Stimulated activated CD4-positive, alpha-beta T cell treated with anti-CD3 and anti-CD28 coated beads, Interleukin-1b, Interleukin-23, amount 100 ng/mL, for 4 hours (primary cell): ENCODE measurements around the gene PSMA2.
"Not testable (repeated sequence)": the region's sequence is repeated elsewhere in the genome, so short reads cannot be mapped to it uniquely, and the experiment has no call there.

Source experiments
- DNase-seq, 2 donors: peaks; one replicate each; pipeline ENCODE4 v3.0.0-alpha.2; 2020; ENCODE audit warnings: low read depth in 2 of 2

The PSMA2 gene

DNA sequence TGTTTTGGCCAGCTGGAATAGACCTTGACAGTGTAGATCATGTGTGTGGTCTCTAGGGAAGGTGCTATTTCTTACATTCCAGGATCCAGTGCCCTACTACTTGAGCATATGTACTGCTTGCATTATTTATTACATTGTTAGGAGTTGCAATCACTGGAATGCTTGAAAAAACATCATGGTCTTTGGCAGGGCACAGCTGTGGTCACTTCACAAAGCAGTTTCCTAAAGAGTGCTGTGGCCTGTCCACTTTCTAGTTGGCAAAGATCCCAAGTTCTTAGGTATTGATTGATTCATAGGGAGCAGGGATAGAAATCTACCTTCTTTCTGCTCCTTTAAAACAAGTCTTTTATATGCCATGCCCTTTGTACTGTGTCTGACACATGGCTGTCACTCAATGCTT is 24.7 kb downstream of the PSMA2 start:
- DNase-seq = no peak

GRCh38 chr7:42906181-42906580 is 25.8 kb downstream of the PSMA2 start:
- no peak for DNase-seq

GRCh38 chr7:42902331-42902730 is 29.6 kb downstream of the PSMA2 start:
- no peak for DNase-seq

DNA sequence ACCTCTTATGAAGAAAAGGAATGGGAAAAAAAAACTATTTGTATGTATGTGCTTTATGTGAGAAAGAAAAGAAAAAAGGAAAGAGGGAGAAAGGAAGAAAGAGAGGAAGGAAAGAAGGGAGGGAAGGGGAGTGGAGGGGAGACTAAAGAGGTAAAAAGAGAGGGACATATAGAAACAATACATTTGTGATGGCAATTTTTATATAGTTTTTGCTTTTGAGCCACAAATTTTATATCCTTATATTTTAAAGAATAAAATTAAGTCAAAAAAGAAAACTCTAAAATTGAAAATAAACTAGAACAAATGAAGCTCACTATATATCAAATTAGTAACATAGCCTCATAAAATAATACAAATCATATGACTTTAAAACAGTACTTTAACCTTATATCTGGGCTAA is 31.1 kb downstream of the PSMA2 start:
- no peak for DNase-seq

GRCh38 chr7:42893346-42894240 is 38.4 kb downstream of the PSMA2 start:
- no peak for DNase-seq

DNA sequence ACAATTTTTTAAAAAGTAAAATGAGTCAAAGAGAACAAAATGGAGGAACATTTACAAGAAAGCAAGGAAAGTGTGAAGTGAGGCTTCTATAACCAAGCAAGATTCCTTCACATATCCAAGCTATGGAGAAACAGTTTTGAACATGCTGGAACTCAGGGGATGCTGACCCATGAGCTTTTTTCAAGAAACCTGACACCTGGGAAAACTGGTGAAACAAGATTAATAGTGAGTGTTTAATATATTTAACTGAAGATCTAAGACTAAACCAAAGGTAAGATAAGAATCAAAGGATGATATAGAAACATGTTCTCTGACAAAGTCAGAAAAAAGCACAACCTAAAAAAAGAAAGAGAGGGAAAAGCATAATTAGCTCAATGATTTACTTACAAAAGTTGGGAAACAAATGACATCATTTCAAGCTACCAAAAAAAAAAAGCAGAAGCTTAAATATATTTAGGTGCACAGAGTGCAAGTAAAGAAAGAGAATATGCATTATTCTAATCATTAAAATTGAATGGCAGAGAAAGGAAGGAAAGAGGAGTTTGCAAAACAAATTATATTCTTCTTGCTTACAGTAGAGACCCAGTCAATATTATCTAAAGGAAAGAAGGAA is 45.0 kb downstream of the PSMA2 start:
- no peak for DNase-seq

DNA sequence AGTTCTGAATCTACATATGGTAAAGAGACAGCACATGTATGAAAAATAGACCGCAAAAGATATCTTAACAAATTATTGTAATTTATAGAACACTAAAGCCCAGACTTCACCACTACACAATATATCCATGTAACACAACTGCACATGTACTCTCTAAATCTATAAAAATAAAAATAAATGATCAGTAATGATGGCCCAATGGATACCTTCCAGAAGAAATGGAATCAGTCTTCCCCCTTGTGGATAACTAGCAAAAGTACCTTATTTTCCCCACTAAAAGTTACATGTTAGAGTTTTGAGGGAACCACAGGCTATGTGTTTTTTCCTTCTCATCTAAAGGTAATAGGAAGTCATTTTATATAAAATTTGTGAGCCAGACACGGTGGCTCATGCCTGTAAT is 45.8 kb downstream of the PSMA2 start:
- DNase-seq = no peak

DNA sequence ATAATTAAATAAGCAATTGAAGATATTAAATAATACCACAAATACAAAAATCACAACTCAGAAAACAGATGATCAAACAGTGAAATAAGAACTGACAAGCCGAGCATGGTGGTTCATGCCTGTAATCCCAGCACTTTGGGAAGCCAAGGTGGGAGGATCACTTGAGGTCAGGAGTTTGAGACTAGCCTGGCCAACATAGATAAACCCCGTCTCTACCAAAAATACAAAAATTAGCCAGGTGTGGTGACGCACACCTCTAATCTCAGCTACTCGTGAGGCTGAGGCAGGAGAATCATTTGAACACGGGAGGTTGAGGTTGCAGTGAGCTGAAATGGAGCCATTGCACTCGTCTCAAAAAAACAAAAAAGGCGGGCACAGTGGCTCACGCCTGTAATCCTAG is 46.8 kb downstream of the PSMA2 start:
- DNase-seq = not testable (repeated sequence)

- no peak for DNase-seq
Measured at GRCh38 chr7:42883950-42884349, 48.0 kb downstream of the PSMA2 start.

GRCh38 chr7:42880392-42880791 is 51.6 kb downstream of the PSMA2 start:
- DNase-seq = no peak

- DNase-seq = no peak
Measured at GRCh38 chr7:42878303-42878702, 53.7 kb downstream of the PSMA2 start.

GRCh38 chr7:42877862-42878261 is 54.1 kb downstream of the PSMA2 start:
- DNase-seq = no peak

DNA sequence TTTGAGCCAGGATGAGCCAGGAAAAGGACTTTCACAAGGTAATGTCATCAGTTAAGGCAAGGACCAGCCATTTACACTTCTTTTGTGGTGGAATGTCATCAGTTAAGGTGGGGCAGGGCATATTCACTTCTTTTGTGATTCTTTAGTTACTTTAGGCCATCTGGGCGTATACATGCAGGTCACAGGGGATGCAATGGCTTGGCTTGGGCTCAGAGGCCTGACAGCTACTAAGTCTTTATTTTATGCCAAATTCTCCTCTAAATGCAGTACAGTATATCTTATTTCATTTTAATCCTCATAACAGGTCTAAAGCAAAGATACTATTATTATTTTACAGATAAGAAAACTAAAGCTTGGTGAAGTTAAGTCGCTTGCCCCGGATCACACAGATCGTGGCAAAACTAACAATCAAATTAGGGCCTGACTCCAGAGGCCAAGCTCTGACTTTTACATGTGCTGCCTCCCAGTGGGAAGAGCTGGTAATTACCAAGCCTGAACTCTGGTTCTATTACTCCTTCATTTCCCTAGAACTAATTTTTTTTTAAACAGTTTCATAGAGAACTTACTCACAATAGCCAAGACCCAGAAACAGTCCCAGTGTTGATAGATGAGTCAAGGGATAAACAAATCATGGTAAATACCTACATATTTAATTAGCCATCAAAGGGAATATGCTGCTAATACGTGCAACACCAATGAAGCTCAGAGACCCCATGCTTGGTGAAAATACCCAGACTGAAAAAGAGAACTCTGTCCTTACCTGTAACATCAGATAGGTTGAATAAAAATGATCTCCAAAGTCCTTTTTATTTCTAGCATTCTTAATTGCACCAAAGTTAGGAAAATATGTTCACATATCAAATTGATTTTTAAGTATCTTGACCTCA is 55.5 kb downstream of the PSMA2 start:
- peak; percentile 35 to 36 for DNase-seq

DNA sequence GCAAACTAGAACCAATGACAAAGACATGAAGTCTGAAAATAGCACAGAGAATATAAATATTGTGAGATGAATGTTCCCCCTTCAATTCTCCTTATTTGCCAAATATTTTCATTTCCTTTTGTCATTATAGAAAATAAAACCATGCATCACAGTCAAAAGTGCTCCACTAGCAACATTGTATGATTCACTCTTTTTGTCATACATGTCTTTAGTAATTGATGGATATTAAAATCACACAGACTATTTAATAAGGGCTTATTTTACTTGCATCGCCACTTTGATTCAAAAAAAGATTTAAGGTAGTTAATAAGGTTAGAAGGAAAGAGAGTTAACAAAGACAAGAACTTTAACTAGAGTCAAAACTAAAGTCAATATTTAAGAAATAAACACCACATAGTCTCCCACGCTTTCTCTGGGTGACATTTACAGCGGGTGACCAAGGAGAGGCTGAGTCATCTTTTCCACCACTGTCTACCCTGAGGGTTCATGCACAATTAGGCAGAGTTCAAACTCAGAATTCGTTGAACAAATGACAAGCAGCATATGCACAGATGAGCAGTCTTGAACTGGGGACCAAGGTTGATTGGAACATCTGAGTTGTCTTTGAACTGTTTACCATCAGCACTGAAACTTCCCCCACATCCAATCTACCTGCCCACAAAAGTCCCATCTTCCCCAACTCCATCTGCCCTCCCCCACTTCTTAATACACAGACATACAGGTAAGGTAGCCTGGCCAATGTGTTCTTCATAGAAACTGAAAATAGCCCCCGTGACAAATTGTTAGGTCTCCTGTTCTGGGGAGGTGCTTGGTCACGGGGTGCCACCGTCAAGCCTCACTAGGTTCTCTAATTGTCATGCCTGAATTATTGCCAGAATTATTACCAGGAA is 62.6 kb downstream of the PSMA2 start:
- no peak for DNase-seq

- DNase-seq = no peak
Measured at GRCh38 chr7:42868480-42868879, 63.5 kb downstream of the PSMA2 start.
